GM23338 (cell line): ENCODE data around the gene ANKS1B.

Experiments used
- JUNB ChIP-seq: IDR thresholded peaks from one replicate; pipeline ENCODE4 v1.6.1; 2016; ENCODE audit warnings: antibody characterized with exemption; ENCODE audit not compliant: unreplicated experiment
- POLR2AphosphoS5 ChIP-seq: IDR thresholded peaks from 2 replicates; pipeline ENCODE4 v1.6.1; 2016; ENCODE audit warnings: antibody characterized with exemption, low read depth
- TF ChIP-seq, protein P1 (sequence below), 2 experiments: fragments of 200-600 bp in 1 of 2; sonication (generic) in 1 of 2; conservative IDR thresholded peaks; 2 replicates each; pipeline versions ENCODE4 v1.5.1 to v1.6.1; 2016 to 2017; ENCODE audit warnings: antibody characterized with exemption in 2 of 2, low read depth in 2 of 2, mild to moderate bottlenecking in 2 of 2, moderate library complexity in 1 of 2
- TF ChIP-seq, protein P2 (sequence below): IDR thresholded peaks from one replicate; pipeline ENCODE4 v1.6.1; 2018; ENCODE audit warnings: antibody characterized with exemption; ENCODE audit not compliant: unreplicated experiment
- TF ChIP-seq, protein P3 (sequence below): IDR thresholded peaks from 2 replicates; pipeline ENCODE4 v1.6.1; 2016; ENCODE audit warnings: antibody characterized with exemption

DNA sequence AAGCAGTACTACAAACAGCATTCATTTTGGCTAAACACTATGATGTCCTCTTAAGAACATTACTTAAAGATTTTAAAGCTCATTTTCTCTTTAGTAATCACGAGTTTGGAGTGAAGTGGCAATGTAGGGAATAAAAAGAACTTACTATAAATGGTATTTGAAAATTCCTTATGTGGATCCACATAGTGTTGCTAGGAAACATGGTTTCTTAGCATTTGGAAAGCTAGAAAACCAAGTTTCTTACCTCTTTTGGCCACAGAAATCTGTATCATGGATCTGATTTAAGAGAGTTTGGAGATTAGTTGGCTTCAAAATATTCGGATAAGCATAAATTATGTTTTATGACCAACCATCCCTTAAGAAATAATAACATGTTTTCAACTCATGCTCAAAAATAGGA lies 674.9 kb downstream of the ANKS1B start:
- TF ChIP-seq, protein P1, sequence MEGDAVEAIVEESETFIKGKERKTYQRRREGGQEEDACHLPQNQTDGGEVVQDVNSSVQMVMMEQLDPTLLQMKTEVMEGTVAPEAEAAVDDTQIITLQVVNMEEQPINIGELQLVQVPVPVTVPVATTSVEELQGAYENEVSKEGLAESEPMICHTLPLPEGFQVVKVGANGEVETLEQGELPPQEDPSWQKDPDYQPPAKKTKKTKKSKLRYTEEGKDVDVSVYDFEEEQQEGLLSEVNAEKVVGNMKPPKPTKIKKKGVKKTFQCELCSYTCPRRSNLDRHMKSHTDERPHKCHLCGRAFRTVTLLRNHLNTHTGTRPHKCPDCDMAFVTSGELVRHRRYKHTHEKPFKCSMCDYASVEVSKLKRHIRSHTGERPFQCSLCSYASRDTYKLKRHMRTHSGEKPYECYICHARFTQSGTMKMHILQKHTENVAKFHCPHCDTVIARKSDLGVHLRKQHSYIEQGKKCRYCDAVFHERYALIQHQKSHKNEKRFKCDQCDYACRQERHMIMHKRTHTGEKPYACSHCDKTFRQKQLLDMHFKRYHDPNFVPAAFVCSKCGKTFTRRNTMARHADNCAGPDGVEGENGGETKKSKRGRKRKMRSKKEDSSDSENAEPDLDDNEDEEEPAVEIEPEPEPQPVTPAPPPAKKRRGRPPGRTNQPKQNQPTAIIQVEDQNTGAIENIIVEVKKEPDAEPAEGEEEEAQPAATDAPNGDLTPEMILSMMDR (conservative IDR thresholded peaks at IDR 0.05; ENCODE audit: low read depth in 2 of 2) = no peak
- TF ChIP-seq POLR2AphosphoS5 = no peak
- TF ChIP-seq JUNB = no peak
- TF ChIP-seq, protein P2, sequence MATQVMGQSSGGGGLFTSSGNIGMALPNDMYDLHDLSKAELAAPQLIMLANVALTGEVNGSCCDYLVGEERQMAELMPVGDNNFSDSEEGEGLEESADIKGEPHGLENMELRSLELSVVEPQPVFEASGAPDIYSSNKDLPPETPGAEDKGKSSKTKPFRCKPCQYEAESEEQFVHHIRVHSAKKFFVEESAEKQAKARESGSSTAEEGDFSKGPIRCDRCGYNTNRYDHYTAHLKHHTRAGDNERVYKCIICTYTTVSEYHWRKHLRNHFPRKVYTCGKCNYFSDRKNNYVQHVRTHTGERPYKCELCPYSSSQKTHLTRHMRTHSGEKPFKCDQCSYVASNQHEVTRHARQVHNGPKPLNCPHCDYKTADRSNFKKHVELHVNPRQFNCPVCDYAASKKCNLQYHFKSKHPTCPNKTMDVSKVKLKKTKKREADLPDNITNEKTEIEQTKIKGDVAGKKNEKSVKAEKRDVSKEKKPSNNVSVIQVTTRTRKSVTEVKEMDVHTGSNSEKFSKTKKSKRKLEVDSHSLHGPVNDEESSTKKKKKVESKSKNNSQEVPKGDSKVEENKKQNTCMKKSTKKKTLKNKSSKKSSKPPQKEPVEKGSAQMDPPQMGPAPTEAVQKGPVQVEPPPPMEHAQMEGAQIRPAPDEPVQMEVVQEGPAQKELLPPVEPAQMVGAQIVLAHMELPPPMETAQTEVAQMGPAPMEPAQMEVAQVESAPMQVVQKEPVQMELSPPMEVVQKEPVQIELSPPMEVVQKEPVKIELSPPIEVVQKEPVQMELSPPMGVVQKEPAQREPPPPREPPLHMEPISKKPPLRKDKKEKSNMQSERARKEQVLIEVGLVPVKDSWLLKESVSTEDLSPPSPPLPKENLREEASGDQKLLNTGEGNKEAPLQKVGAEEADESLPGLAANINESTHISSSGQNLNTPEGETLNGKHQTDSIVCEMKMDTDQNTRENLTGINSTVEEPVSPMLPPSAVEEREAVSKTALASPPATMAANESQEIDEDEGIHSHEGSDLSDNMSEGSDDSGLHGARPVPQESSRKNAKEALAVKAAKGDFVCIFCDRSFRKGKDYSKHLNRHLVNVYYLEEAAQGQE = no peak
- TF ChIP-seq, protein P3, sequence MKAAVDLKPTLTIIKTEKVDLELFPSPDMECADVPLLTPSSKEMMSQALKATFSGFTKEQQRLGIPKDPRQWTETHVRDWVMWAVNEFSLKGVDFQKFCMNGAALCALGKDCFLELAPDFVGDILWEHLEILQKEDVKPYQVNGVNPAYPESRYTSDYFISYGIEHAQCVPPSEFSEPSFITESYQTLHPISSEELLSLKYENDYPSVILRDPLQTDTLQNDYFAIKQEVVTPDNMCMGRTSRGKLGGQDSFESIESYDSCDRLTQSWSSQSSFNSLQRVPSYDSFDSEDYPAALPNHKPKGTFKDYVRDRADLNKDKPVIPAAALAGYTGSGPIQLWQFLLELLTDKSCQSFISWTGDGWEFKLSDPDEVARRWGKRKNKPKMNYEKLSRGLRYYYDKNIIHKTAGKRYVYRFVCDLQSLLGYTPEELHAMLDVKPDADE = no peak
